Caco-2 (cell line): Measurements from ENCODE around the gene ABHD16B. TPM values are rescaled to one million over a fixed set of nuclear protein-coding genes. Genes with fewer than 3 reads are reported as not detected.
"Not testable (repeated sequence)": the region's sequence is repeated elsewhere in the genome, so short reads cannot be mapped to it uniquely, and the experiment has no call there.

Experiments
- BruUV-seq: library from RNA; stranded (reverse); fragments of 400-500 nt; replicated peaks from 2 replicates; lab custom pipeline; 2021; lab: Mats Ljungman, UMichigan
- CTCF ChIA-PET: fragments of 300-600 bp; sonication (Branson Sonifier 250); formaldehyde crosslinking; loops from one replicate; lab custom pipeline; 2022; ENCODE audit warnings: antibody characterized with exemption; lab: Charles Lee
- POLR2A ChIA-PET: fragments of 300-600 bp; sonication (Branson Sonifier 250); formaldehyde crosslinking; loops from one replicate; lab custom pipeline; 2022; ENCODE audit warnings: antibody characterized with exemption; lab: Charles Lee
- DNase-seq, 2 experiments: peaks; one replicate each; pipeline versions ENCODE4 v3.0.0 to v3.0.0-alpha.2; 2020 to 2022
- H3K27me3 ChIP-seq: replicated peaks from 2 replicates; pipeline ENCODE4 v1.6.0; 2011; ENCODE audit warnings: low read length; ENCODE audit not compliant: control insufficient read depth, insufficient read depth
- H3K36me3 ChIP-seq: 2 replicates; pipeline ENCODE4 v1.5.1; 2011; ENCODE audit warnings: low read length; ENCODE audit not compliant: control insufficient read depth, insufficient read depth
- H3K4me1 ChIP-seq: fragments of 250-450 bp; sonication (Bioruptor Pico); 2 replicates; pipeline ENCODE4 v1.5.1; 2020; ENCODE audit warnings: mild to moderate bottlenecking
- H3K4me3 ChIP-seq: 2 replicates; pipeline ENCODE4 v1.5.1; 2011; ENCODE audit warnings: low read depth, mild to moderate bottlenecking, control low read depth, low read length
- H3K9me3 ChIP-seq: fragments of 250-450 bp; sonication (Bioruptor Pico); 2 replicates; pipeline ENCODE4 v1.5.1; 2020; ENCODE audit warnings: mild to moderate bottlenecking, moderate library complexity
- H3K27ac Mint-ChIP-seq: one replicate; pipeline ENCODE4 v1.8.0; 2022; ENCODE audit warnings: mixed read lengths; ENCODE audit not compliant: unreplicated experiment
- H3K27me3 Mint-ChIP-seq: one replicate; pipeline ENCODE4 v1.8.0; 2022; ENCODE audit warnings: mixed read lengths; ENCODE audit not compliant: insufficient read depth, unreplicated experiment
- H3K36me3 Mint-ChIP-seq: one replicate; pipeline ENCODE4 v1.8.0; 2022; ENCODE audit warnings: mild to moderate bottlenecking, mixed read lengths; ENCODE audit not compliant: insufficient read depth, unreplicated experiment
- H3K4me1 Mint-ChIP-seq: one replicate; pipeline ENCODE4 v1.8.0; 2022; ENCODE audit warnings: low read depth, mixed read lengths; ENCODE audit not compliant: unreplicated experiment
- H3K4me3 Mint-ChIP-seq: one replicate; pipeline ENCODE4 v1.8.0; 2022; ENCODE audit warnings: mild to moderate bottlenecking, moderate library complexity, mixed read lengths; ENCODE audit not compliant: unreplicated experiment
- H3K9me3 Mint-ChIP-seq: one replicate; pipeline ENCODE4 v1.8.0; 2022; ENCODE audit warnings: mixed read lengths; ENCODE audit not compliant: unreplicated experiment
- CTCF ChIP-seq, 2 experiments: fragments of 200-600 bp in 1 of 2; IDR thresholded peaks; 1 replicate in 1 of 2; 2 replicates in 1 of 2; pipeline versions ENCODE4 v1.5.1 to v1.8.0; 2011 to 2022; ENCODE audit warnings: antibody characterized with exemption in 1 of 2, control low read depth in 1 of 2, inconsistent platforms in 1 of 2, low read depth in 1 of 2, low read length in 1 of 2, mild to moderate bottlenecking in 1 of 2, moderate library complexity in 1 of 2; ENCODE audit not compliant: insufficient read depth in 1 of 2, severe bottlenecking in 1 of 2, unreplicated experiment in 1 of 2
- intact Hi-C: fragments of 100-400 bp; cut with micrococcal nuclease; formaldehyde crosslinking; loops from one replicate; pipeline ENCODE4 v1.10.0; 2022; ENCODE audit not compliant: unreplicated experiment
- total RNA-seq: library from RNA; stranded (reverse); gene quantifications from 2 replicates; pipeline ENCODE4 v1.2.3, GENCODE V29; 2022

Gene ABHD16B
- total RNA-seq, 1 experiment from 2014 or later, result 0.27 TPM

GRCh38 chr20:63850689-63851547, 10.4 kb upstream of the ABHD16B start:
- DNase-seq, result no peak
- H3K9me3 ChIP-seq, result no peaks in the 10 kb centered on the region
- intact Hi-C loops, result no loop called here
- Mint-ChIP-seq H3K4me1 (no peaks in the 10 kb centered on the region), H3K4me3 (no peak overlapping the region), H3K36me3 (peaks cover 36% of the 10 kb centered on the region), H3K9me3 (no peaks in the 10 kb centered on the region), H3K27ac (no peak overlapping the region), H3K27me3 (no peaks in the 10 kb centered on the region)
- H3K4me1 ChIP-seq, result peaks cover 39% of the 10 kb centered on the region
- no TSS peak for BruUV-seq
- H3K27me3 ChIP-seq, result no peaks in the 10 kb centered on the region
- CTCF ChIA-PET, result interaction anchor here (0.7 to 1.3 kb wide), 2 partner anchors 14 to 804 kb away, joined by 3 read pairs; partner anchors contain the start of gene TPD52L2
- POLR2A ChIA-PET, result interaction anchor here (0.6 kb wide), 1 partner anchor 32 kb away, joined by 4 read pairs; no protein-coding TSS in a partner anchor
- H3K36me3 ChIP-seq, result no peaks in the 10 kb centered on the region
- H3K4me3 ChIP-seq, result no peak overlapping the region
- no peak for TF ChIP-seq CTCF (IDR thresholded peaks at IDR 0.05; ENCODE audit: insufficient read depth in 1 of 2, low read depth in 1 of 2, low read length in 1 of 2, severe bottlenecking in 1 of 2, unreplicated experiment in 1 of 2)

- H3K4me1 Mint-ChIP-seq, intact Hi-C loops, H3K27ac Mint-ChIP-seq, H3K4me3 ChIP-seq, H3K9me3 ChIP-seq, H3K36me3 ChIP-seq, H3K27me3 ChIP-seq, H3K9me3 Mint-ChIP-seq, BruUV-seq, DNase-seq, H3K4me3 Mint-ChIP-seq, H3K27me3 Mint-ChIP-seq: not testable (repeated sequence)
- H3K4me1 ChIP-seq, result peaks cover 33% of the 10 kb centered on the region
- peaks cover 43% of the 10 kb centered on the region for H3K36me3 Mint-ChIP-seq
- ChIA-PET CTCF (interaction anchor here (0.7 to 1.3 kb wide), 3 partner anchors 13 to 805 kb away, joined by 3 read pairs; partner anchors contain the start of gene TPD52L2), POLR2A (interaction anchor here (0.6 to 1.1 kb wide), 2 partner anchors 14 to 33 kb away, joined by 3 to 4 read pairs; partner anchors contain the start of gene TPD52L2)
Measured at GRCh38 chr20:63851548-63851943, 9.8 kb upstream of the ABHD16B start.

GRCh38 chr20:63853733-63854068, 7.6 kb upstream of the ABHD16B start:
- H3K27me3 ChIP-seq, DNase-seq, intact Hi-C loops, H3K4me3 ChIP-seq, H3K4me1 Mint-ChIP-seq, POLR2A ChIA-PET, H3K9me3 Mint-ChIP-seq, CTCF ChIA-PET, H3K36me3 ChIP-seq, H3K4me3 Mint-ChIP-seq, H3K9me3 ChIP-seq, H3K27ac Mint-ChIP-seq, BruUV-seq, H3K27me3 Mint-ChIP-seq: not testable (repeated sequence)
- peaks cover 18% of the 10 kb centered on the region; the same call in 1 of the 2 replicates for H3K4me1 ChIP-seq
- H3K36me3 Mint-ChIP-seq, result peaks cover 63% of the 10 kb centered on the region
